OCI-LY7 (cell line): ENCODE results near the gene SMIM33. TPM values are rescaled to one million over a fixed set of nuclear protein-coding genes. Genes with fewer than 3 reads are reported as not detected.

Source experiments
- BruUV-seq: library from RNA; stranded (reverse); fragments of 400-500 nt; replicated peaks from 2 replicates; lab custom pipeline; 2021; lab: Mats Ljungman, UMichigan
- CTCF ChIA-PET: fragments of 300-600 bp; sonication (Branson Sonifier 250); formaldehyde crosslinking; loops from one replicate; lab custom pipeline; 2022; ENCODE audit warnings: antibody characterized with exemption; ENCODE audit not compliant: unreplicated experiment; lab: Charles Lee
- POLR2A ChIA-PET: fragments of 300-600 bp; sonication (Branson Sonifier 250); formaldehyde crosslinking; loops from one replicate; lab custom pipeline; 2022; ENCODE audit warnings: antibody characterized with exemption; lab: Charles Lee
- DNase-seq: peaks from one replicate; pipeline ENCODE4 v3.0.0-alpha.2; 2015; ENCODE audit warnings: low spot score
- H2AFZ ChIP-seq: fragments of 200-600 bp; sonication (generic), shearing (Covaris generic); 2 replicates; pipeline ENCODE4 v1.6.1; 2014; ENCODE audit warnings: mild to moderate bottlenecking, antibody characterized with exemption, low read length, moderate library complexity
- H3K27ac ChIP-seq: fragments of 200-600 bp; sonication (generic); 2 replicates; pipeline ENCODE4 v1.5.1; 2014; ENCODE audit warnings: mixed run types, low read depth, mild to moderate bottlenecking, moderate library complexity, low read length, inconsistent platforms; ENCODE audit not compliant: poor library complexity, severe bottlenecking
- H3K36me3 ChIP-seq: fragments of 200-600 bp; sonication (generic); 2 replicates; pipeline ENCODE4 v1.6.1; 2014; ENCODE audit warnings: mild to moderate bottlenecking, antibody characterized with exemption, low read length, moderate library complexity, mixed read lengths; ENCODE audit not compliant: insufficient read depth
- H3K4me1 ChIP-seq: fragments of 200-600 bp; sonication (generic); 2 replicates; pipeline ENCODE4 v1.5.1; 2014; ENCODE audit warnings: mild to moderate bottlenecking, low read length; ENCODE audit not compliant: insufficient read depth, poor library complexity, severe bottlenecking
- H3K4me2 ChIP-seq: fragments of 200-600 bp; sonication (generic); 2 replicates; pipeline ENCODE4 v1.6.1; 2014; ENCODE audit warnings: mild to moderate bottlenecking, low read length
- H3K4me3 ChIP-seq: fragments of 200-600 bp; sonication (generic); 2 replicates; pipeline ENCODE4 v1.5.1; 2014; ENCODE audit warnings: mild to moderate bottlenecking, low read depth, low read length; ENCODE audit not compliant: poor library complexity, severe bottlenecking
- H3K79me2 ChIP-seq: fragments of 200-600 bp; sonication (generic); 2 replicates; pipeline ENCODE4 v1.6.1; 2016; ENCODE audit warnings: low read depth, mild to moderate bottlenecking, low read length, moderate library complexity, mixed read lengths; ENCODE audit not compliant: insufficient read depth
- H3K9me2 ChIP-seq: fragments of 200-600 bp; sonication (generic); 2 replicates; pipeline ENCODE4 v1.6.1; 2016; ENCODE audit warnings: mild to moderate bottlenecking, low read length, mixed read lengths; ENCODE audit not compliant: insufficient read depth
- H3K9me3 ChIP-seq: fragments of 200-600 bp; sonication (generic); 2 replicates; pipeline ENCODE4 v1.6.1; 2014; ENCODE audit warnings: mild to moderate bottlenecking, mixed run types, low read length, mixed read lengths
- H4K20me1 ChIP-seq: fragments of 200-600 bp; sonication (generic); 2 replicates; pipeline ENCODE4 v1.6.1; 2014; ENCODE audit warnings: mild to moderate bottlenecking, antibody characterized with exemption, low read length, moderate library complexity, mixed read lengths; ENCODE audit not compliant: insufficient read depth
- CTCF ChIP-seq: fragments of 200-600 bp; sonication (generic); conservative IDR thresholded peaks from 2 replicates; pipeline ENCODE4 v1.5.1; 2014; ENCODE audit warnings: mild to moderate bottlenecking, antibody characterized with exemption, low read length, moderate library complexity, mixed read lengths
- EZH2phosphoT487 ChIP-seq: fragments of 200-600 bp; sonication (generic); IDR thresholded peaks from 2 replicates; pipeline ENCODE4 v1.6.1; 2018; ENCODE audit warnings: low read depth, borderline replicate concordance, mild to moderate bottlenecking, mixed run types, antibody characterized with exemption, low read length, moderate library complexity, mixed read lengths
- intact Hi-C: fragments of 100-400 bp; cut with micrococcal nuclease; formaldehyde crosslinking; loops from one replicate; pipeline ENCODE4 v1.10.0; 2022; ENCODE audit not compliant: unreplicated experiment
- total RNA-seq, 2 experiments: library from RNA; depleted of rRNA in 1 of 2; stranded (reverse); fragments of >200 nt in 1 of 2; shearing (Covaris generic) in 1 of 2; gene quantifications; 2 replicates each; pipeline ENCODE4 v1.2.3, GENCODE V29; 2014 to 2022

SMIM33 gene
- total RNA-seq, 2 experiments from 2014 or later: not detected

GRCh38 chr5:139459451-139459934 lies 11.3 kb upstream of the SMIM33 start:
- H3K27ac ChIP-seq: no peak overlapping the region
- ChIA-PET CTCF (no interaction called here), POLR2A (no interaction called here)
- H3K9me2 ChIP-seq: no peaks in the 10 kb centered on the region
- intact Hi-C loops: no loop called here
- BruUV-seq: no TSS peak
- peak overlapping the region; percentile 44 for H2AFZ ChIP-seq
- TF ChIP-seq CTCF (no peak), EZH2phosphoT487 (no peak)
- no peak overlapping the region for H3K4me2 ChIP-seq
- no peaks in the 10 kb centered on the region for H4K20me1 ChIP-seq
- DNase-seq: no peak
- H3K79me2 ChIP-seq: no peaks in the 10 kb centered on the region
- no peaks in the 10 kb centered on the region for H3K36me3 ChIP-seq
- H3K4me1 ChIP-seq: peaks cover 8% of the 10 kb centered on the region
- H3K4me3 ChIP-seq: no peak overlapping the region
- no peaks in the 10 kb centered on the region for H3K9me3 ChIP-seq

GRCh38 chr5:139460455-139460854 lies 10.3 kb upstream of the SMIM33 start:
- H3K79me2 ChIP-seq: no peaks in the 10 kb centered on the region
- H4K20me1 ChIP-seq: no peaks in the 10 kb centered on the region
- no peaks in the 10 kb centered on the region for H3K9me3 ChIP-seq
- H3K27ac ChIP-seq: no peak overlapping the region
- BruUV-seq: no TSS peak
- POLR2A ChIA-PET: no interaction called here
- H3K4me2 ChIP-seq: no peak overlapping the region
- CTCF ChIA-PET: no interaction called here
- intact Hi-C loops: no loop called here
- no peaks in the 10 kb centered on the region for H3K9me2 ChIP-seq
- no peak overlapping the region for H3K4me3 ChIP-seq
- no peak for TF ChIP-seq EZH2phosphoT487
- TF ChIP-seq CTCF: no peak
- no peak overlapping the region for H2AFZ ChIP-seq
- no peaks in the 10 kb centered on the region for H3K36me3 ChIP-seq
- no peak for DNase-seq
- peaks cover 8% of the 10 kb centered on the region for H3K4me1 ChIP-seq

- ChIA-PET POLR2A (no interaction called here), CTCF (interaction anchor here (0.6 kb wide), 1 partner anchor 14 kb away, joined by 3 read pairs; no protein-coding TSS in a partner anchor)
- H3K36me3 ChIP-seq: no peaks in the 10 kb centered on the region
- no peaks in the 10 kb centered on the region for H3K79me2 ChIP-seq
- H3K4me2 ChIP-seq: no peak overlapping the region
- H3K4me3 ChIP-seq: no peak overlapping the region
- no peak for DNase-seq
- no peaks in the 10 kb centered on the region for H3K9me3 ChIP-seq
- H3K27ac ChIP-seq: no peak overlapping the region
- no peaks in the 10 kb centered on the region for H3K9me2 ChIP-seq
- TF ChIP-seq EZH2phosphoT487 (no peak), CTCF (no peak)
- peaks cover 8% of the 10 kb centered on the region for H3K4me1 ChIP-seq
- H2AFZ ChIP-seq: no peak overlapping the region
- no TSS peak for BruUV-seq
- intact Hi-C loops: no loop called here
- H4K20me1 ChIP-seq: no peaks in the 10 kb centered on the region
Measured at GRCh38 chr5:139461176-139461575, 9.6 kb upstream of the SMIM33 start.
